Psoas muscle (tissue), 8 donors: Measurements from ENCODE around the gene KRT71. TPM values are rescaled to one million over a fixed set of nuclear protein-coding genes. Genes with fewer than 3 reads are reported as not detected.

Experiments used
- ATAC-seq, 4 donors: fragments of 200-7000 bp; cut with Tn5 transposase; one replicate each; pipeline ENCODE4 v1.9.1; 2020; ENCODE audit warnings: moderate library complexity in 3 of 4, mild to moderate bottlenecking in 2 of 4
- DNase-seq, 2 donors: peaks; one replicate each; pipeline ENCODE4 v3.0.0-alpha.2; 2020
- H3K27ac ChIP-seq: fragments of 200-600 bp; one replicate; pipeline ENCODE4 v1.8.0; 2022
- H3K27me3 ChIP-seq, 3 donors: fragments of 200-600 bp in 1 of 3; one replicate each; pipeline versions ENCODE4 v1.6.1 to v1.8.0; 2013 to 2022; ENCODE audit warnings: low read length in 2 of 3, mild to moderate bottlenecking in 2 of 3, moderate library complexity in 1 of 3; ENCODE audit not compliant: insufficient read depth in 3 of 3
- H3K36me3 ChIP-seq, 2 donors: fragments of 200-600 bp in 1 of 2; one replicate each; pipeline versions ENCODE4 v1.6.1 to v1.8.0; 2013 to 2022; ENCODE audit warnings: low read depth in 1 of 2, mild to moderate bottlenecking in 1 of 2, moderate library complexity in 1 of 2; ENCODE audit not compliant: insufficient read depth in 1 of 2
- H3K4me1 ChIP-seq: fragments of 200-600 bp; one replicate; pipeline ENCODE4 v1.8.0; 2022
- H3K4me3 ChIP-seq: fragments of 200-600 bp; one replicate; pipeline ENCODE4 v1.8.0; 2022; ENCODE audit warnings: mild to moderate bottlenecking
- H3K9me3 ChIP-seq: fragments of 200-600 bp; one replicate; pipeline ENCODE4 v1.8.0; 2022
- WGBS, 3 donors: extraction: QIAGEN DNeasy Blood & Tissue Kit; methylation state at CpG; one replicate each; pipeline versions ENCODE4 v1.1.6 to v1.1.7; 2013; 5-methylcytosine and 5-hydroxymethylcytosine counted together
- intact Hi-C, 2 donors: fragments of 100-400 bp; cut with DNase I; formaldehyde crosslinking; loops; one replicate each; pipeline versions ENCODE4 v1.11.0 to v1.14.2; 2022
- polyA plus RNA-seq, 3 donors: library from polyadenylated mRNA; stranded (reverse); fragments of 200-250 nt; gene quantifications; one replicate each; pipeline ENCODE4 v1.2.3, GENCODE V29; 2013
- total RNA-seq, 4 donors: library from RNA; stranded (reverse); fragmentation: NEBNext Ultra II Directional in 2 of 4; extraction: Animal tissue kit (Norgen Biotek cat#: 25700) in 2 of 4; gene quantifications; one replicate each; pipeline versions ENCODE4 v1.2.1 to v1.2.4, GENCODE V29; 2021 to 2023
- TF ChIP-seq, protein P1 (sequence below): fragments of 200-600 bp; IDR thresholded peaks from one replicate; pipeline ENCODE4 v1.8.0; 2022; ENCODE audit warnings: antibody characterized with exemption
- donor health status: healthy with polysubstance abuse.
- donor health status: DM: no; HTN: no; CAD: no; lungs with moderate emphysema.
- donor health status: Bipolar disorder and iron deficiency.
- donor health status: healthy.
- donor health status: DM: yes; HTN: yes; CAD: no.
- donor health status: DM: no; HTN: no; CAD: no.
- donor health status: DM: no; HTN: no; CAD: no.
- donor health status: DM: yes; HTN: yes; CAD: no.

KRT71 gene
- total and polyA plus RNA-seq, 7 donors = not detected

- TF ChIP-seq, protein P1, sequence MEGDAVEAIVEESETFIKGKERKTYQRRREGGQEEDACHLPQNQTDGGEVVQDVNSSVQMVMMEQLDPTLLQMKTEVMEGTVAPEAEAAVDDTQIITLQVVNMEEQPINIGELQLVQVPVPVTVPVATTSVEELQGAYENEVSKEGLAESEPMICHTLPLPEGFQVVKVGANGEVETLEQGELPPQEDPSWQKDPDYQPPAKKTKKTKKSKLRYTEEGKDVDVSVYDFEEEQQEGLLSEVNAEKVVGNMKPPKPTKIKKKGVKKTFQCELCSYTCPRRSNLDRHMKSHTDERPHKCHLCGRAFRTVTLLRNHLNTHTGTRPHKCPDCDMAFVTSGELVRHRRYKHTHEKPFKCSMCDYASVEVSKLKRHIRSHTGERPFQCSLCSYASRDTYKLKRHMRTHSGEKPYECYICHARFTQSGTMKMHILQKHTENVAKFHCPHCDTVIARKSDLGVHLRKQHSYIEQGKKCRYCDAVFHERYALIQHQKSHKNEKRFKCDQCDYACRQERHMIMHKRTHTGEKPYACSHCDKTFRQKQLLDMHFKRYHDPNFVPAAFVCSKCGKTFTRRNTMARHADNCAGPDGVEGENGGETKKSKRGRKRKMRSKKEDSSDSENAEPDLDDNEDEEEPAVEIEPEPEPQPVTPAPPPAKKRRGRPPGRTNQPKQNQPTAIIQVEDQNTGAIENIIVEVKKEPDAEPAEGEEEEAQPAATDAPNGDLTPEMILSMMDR = no peak
- H3K27me3 ChIP-seq = peaks cover 0 to 6% (median 0%) of the 10 kb centered on the region in 3 donors
- H3K9me3 ChIP-seq = no peaks in the 10 kb centered on the region
- no peak for ATAC-seq
- WGBS, 3 donors = 62 to 65% (median 63%) methylated on average over 3 of the region's 3 CpGs
- no peaks in the 10 kb centered on the region for H3K4me1 ChIP-seq
- H3K36me3 ChIP-seq = no peaks in the 10 kb centered on the region
- H3K27ac ChIP-seq = no peak overlapping the region
- no peak for DNase-seq
- no peak overlapping the region for H3K4me3 ChIP-seq
- intact Hi-C loops = no loop called here
Measured at GRCh38 chr12:52537101-52537500, 15.8 kb downstream of the KRT71 start.

DNA sequence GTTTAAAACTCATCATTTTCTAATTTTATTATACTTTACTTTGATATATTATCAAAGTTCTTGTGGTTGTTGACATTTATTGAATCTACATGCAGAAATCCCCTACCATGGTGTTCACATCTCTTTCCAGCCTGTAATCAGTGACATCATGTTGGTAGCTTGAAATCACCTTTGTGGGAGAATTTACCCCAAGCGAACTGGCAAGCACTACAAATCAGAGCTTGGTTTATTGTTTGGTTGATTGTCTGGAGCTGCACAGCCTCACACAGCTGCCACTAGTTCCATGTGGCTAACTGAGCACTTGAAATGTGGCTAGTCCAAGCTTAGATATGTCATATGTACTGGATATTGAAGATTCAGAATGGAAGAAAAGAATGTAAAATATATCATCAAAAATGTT is 17.4 kb downstream of the KRT71 start:
- Histone ChIP-seq H3K27me3 (peaks cover 0 to 6% (median 0%) of the 10 kb centered on the region in 3 donors), H3K27ac (no peak overlapping the region), H3K9me3 (no peaks in the 10 kb centered on the region), H3K4me3 (no peak overlapping the region), H3K36me3 (no peaks in the 10 kb centered on the region), H3K4me1 (no peaks in the 10 kb centered on the region)
- WGBS, 3 donors = 0 to 77% (median 35%) methylated on average over 1 of the region's 1 CpG
- DNase-seq = no peak
- ATAC-seq = no peak
- intact Hi-C loops = no loop called here
- TF ChIP-seq, protein P1 = no peak

DNA sequence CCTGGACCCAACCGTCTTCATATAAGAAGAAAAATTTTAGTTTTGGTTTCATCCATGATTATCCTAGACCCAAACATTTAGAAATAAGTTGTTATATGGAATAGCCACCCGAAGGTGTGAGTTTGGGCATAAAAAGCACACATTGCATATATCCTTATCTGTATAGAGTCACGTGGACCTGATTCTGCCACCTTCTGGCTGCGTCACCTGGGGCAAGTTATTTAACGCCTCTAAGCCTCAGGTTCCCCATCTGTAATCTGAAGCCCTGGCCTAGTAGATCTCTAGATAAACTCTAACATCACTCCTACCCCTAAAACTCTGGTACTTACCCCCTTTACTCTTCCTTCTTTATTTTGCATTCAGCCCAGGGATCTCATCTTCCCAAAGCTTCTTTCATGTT is 18.5 kb downstream of the KRT71 start:
- intact Hi-C loops = no loop called here
- WGBS, 3 donors = 87 to 97% (median 90%) methylated on average over 5 of the region's 5 CpGs
- TF ChIP-seq, protein P1 = no peak
- H3K27ac ChIP-seq = no peak overlapping the region
- peaks cover 0 to 6% (median 0%) of the 10 kb centered on the region in 3 donors for H3K27me3 ChIP-seq
- no peak overlapping the region for H3K4me3 ChIP-seq
- no peaks in the 10 kb centered on the region for H3K9me3 ChIP-seq
- no peaks in the 10 kb centered on the region for H3K4me1 ChIP-seq
- ATAC-seq = no peak
- H3K36me3 ChIP-seq = no peaks in the 10 kb centered on the region
- no peak for DNase-seq

GRCh38 chr12:52533686-52534470 is 19.1 kb downstream of the KRT71 start:
- 67 to 69% (median 68%) methylated on average over 10 of the region's 10 CpGs for WGBS, 3 donors
- intact Hi-C loops = no loop called here
- Histone ChIP-seq H3K27ac (no peak overlapping the region), H3K4me1 (no peaks in the 10 kb centered on the region), H3K36me3 (no peaks in the 10 kb centered on the region), H3K27me3 (peaks cover 0 to 6% (median 0%) of the 10 kb centered on the region in 3 donors), H3K9me3 (no peaks in the 10 kb centered on the region), H3K4me3 (no peak overlapping the region)
- ATAC-seq = no peak
- TF ChIP-seq, protein P1 = no peak
- DNase-seq = no peak
